Epithelial cell of prostate (primary cell): ENCODE results near the gene RASGRP3.

Experiments used
- DNase-seq: peaks from one replicate; pipeline ENCODE4 v3.0.0-alpha.2; 2011; ENCODE audit warnings: low read depth, low spot score
- H3K27ac ChIP-seq: fragments of 450-650 bp; 2 replicates; pipeline ENCODE4 v1.5.1; 2017; ENCODE audit warnings: mild to moderate bottlenecking

Gene RASGRP3

DNA sequence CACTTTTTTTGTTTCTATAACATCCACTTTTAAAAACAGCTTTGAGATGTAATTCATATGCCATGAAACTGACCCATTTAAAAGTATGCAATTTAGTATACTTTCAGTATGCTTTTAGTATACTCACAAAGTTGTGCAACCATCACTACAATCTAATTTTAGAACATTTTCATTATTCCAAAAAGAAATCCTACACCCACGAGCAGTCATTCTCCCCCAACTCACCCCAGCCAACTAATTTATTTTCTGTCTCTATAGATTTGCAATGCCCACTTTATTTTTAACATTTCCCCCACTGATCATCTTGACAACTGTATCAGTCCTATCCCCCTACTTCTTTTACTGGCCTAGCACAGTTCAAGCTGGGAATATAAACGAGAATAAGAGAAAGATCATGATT lies 83.6 kb downstream of the RASGRP3 start:
- H3K27ac ChIP-seq, result no peak overlapping the region
- DNase-seq, result no peak

GRCh38 chr2:33561872-33562271 lies 85.4 kb downstream of the RASGRP3 start:
- H3K27ac ChIP-seq, result no peak overlapping the region
- no peak for DNase-seq

GRCh38 chr2:33570681-33571080 lies 94.2 kb downstream of the RASGRP3 start:
- H3K27ac ChIP-seq, result no peak overlapping the region
- no peak for DNase-seq

DNA sequence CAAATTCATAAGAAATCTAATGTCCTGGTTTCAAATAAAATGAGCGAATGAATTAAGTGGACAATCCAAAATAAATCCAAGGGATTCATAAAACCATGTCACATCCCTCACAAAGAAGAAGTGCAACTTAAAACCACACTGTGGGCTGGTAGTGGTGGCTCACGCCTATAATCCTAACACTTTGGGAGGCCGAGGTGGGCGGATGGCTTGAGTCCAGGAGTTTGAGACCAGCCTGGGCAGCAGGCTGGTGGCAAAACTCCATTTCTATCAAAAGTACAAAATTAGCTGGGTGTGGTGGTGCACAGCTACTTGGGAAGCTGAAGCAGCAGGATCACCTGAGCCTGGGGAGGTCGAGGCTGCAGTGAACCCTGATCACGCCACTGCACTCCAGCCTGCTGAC lies 97.2 kb downstream of the RASGRP3 start:
- DNase-seq, result no peak
- H3K27ac ChIP-seq, result no peak overlapping the region

- H3K27ac ChIP-seq, result no peak overlapping the region
- no peak for DNase-seq
Measured at GRCh38 chr2:33577084-33577483, 100.6 kb downstream of the RASGRP3 start.

DNA sequence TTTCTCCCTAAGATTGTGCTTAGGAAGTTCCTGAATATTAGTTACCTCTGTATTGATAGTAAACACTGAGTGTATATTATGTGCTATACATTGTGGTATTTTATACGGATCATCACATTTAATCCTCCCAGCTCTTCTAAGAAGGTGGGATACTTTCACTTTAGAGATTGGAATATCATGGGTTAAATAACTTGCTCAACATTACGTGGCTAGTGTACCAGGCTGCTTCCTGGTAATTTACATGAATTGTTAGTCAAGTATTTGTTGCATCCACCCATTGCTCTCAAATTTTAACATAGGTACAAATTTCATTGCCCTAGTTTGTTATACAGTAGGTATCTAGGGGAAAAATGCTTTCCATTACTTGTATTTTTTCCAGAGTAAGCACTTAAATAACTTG lies 101.2 kb downstream of the RASGRP3 start:
- H3K27ac ChIP-seq, result no peak overlapping the region
- DNase-seq, result no peak

GRCh38 chr2:33579227-33579626 lies 102.8 kb downstream of the RASGRP3 start:
- no peak for DNase-seq
- H3K27ac ChIP-seq, result no peak overlapping the region

GRCh38 chr2:33581872-33582271 lies 105.4 kb downstream of the RASGRP3 start:
- DNase-seq, result no peak
- no peak overlapping the region for H3K27ac ChIP-seq

- no peak overlapping the region for H3K27ac ChIP-seq
- DNase-seq, result no peak
Measured at GRCh38 chr2:33583194-33583938, 106.9 kb downstream of the RASGRP3 start.

DNA sequence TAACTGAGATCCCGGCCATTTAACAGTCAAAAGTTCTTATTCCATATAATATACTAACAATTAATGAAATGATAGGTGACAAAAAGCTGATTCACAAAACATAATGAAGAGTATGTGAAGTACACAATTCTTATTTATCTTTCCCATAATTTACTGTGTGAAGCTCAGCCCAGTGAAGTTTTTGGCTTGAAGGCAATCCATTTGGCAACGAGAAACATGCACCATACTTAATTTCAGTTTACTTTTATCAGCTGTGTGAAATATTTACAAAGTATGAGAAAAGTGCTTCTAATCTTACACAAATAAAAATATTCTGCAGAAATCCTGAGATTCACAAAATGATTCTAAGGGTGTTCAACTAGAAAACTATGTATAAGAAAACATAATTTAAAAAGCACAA lies 110.3 kb downstream of the RASGRP3 start:
- DNase-seq, result no peak
- H3K27ac ChIP-seq, result no peak overlapping the region

GRCh38 chr2:33588232-33588631 lies 111.8 kb downstream of the RASGRP3 start:
- no peak for DNase-seq

GRCh38 chr2:33589444-33589843 lies 113.0 kb downstream of the RASGRP3 start:
- DNase-seq, result no peak
- no peak overlapping the region for H3K27ac ChIP-seq

More at GRCh38 chr2:33588232-33588631, 111.8 kb downstream of the RASGRP3 start:
- no peak overlapping the region for H3K27ac ChIP-seq

DNA sequence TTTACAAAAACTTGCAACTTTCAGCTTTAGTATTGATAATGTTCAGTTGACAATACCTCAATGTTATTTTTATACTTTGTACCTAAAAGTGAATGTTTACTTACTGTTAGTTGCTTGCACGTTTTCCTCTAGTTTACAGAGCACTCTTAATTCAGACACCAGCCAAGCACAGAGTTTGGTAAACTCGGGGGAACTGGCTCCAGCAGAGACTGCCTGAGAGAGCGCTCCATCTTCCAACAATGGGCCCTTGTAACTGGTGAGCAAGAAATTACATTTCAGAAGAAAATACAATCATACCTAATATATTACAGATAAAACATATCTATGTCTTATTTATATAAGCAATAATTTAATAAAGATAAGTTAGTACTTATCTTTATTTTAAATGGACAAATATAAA lies 118.9 kb downstream of the RASGRP3 start:
- no peak for DNase-seq
- no peak overlapping the region for H3K27ac ChIP-seq

GRCh38 chr2:33597026-33597425 lies 120.6 kb downstream of the RASGRP3 start:
- DNase-seq, result no peak

DNA sequence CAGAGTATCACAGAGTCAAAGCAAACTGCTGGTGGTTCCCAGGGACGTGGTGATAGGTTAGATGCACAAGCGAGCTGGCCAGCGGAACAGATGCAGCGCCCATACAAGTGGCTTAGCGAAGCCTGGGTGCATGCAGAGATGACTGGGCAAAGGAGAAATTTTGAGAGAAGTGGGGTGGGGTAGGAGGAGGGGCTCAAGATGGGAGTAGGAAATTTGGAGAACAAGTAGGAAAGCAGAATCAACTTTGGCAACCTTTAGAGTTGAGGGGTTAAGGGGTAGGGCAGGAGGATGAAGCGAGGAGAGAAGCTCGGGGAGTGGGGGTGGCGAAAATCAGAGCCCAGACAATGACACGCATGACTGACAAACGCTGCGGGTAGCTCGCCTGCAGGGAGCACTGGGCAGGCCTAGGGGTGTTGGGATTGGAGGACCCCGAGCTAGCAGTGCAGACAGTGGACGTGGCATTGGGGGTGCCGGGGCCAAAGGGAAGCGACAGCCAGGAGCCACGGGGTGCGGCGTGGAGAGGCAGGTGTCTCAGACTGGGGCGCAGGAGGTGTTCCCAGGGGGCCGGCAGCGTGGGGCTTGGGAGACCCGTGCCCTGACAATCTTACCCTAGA lies 122.2 kb downstream of the RASGRP3 start:
- DNase-seq, result no peak
- H3K27ac ChIP-seq, result peak overlapping the region; percentile 40

More at GRCh38 chr2:33597026-33597425, 120.6 kb downstream of the RASGRP3 start:
- H3K27ac ChIP-seq, result no peak overlapping the region

DNA sequence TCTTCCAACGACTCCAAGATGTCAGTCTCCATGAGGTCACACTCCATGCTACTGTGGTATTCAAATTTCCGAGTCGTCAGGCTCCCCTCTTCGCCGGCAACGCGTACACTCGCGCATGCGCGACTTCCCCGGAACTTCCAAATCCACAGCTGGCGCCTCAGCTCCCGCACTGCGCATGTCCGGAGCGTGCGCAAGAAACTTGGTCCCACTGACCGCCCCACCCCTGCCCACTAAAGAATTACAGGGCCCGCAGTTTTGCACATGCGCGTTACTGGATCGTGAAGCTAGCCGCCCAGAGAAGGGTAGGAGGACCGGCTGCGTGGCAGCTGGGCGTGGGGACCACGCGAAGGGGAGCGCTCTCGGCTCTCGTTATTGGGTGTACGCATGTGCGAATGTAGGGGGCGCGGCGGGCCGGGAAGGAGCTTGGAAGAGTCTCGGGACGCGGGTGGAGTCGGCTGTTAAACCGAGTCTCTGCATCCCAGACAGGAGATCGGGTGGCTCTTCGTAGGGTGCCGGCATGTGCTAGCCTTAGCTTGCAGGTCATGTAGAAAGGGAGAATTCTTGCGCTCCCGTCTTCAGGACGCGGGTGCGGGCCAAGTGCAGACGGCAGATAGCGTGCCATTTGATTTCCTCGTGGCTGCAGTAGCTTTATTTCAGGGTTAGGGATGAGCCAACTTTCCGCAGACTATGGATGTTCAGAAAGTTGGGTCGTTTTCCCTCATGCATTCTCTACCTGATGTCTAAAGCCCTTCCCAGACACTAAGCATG lies 122.9 kb downstream of the RASGRP3 start, which contains the start of gene FAM98A:
TSS of gene FAM98A (minus strand) at position 125 of the 768 bp plus-strand sequence. CDS start at position 47, 78 bp downstream.
- DNase-seq, result peak; percentile 85

GRCh38 chr2:33599943-33600192 lies 123.4 kb downstream of the RASGRP3 start:
- H3K27ac ChIP-seq, result peak overlapping the region; percentile 40
- no peak for DNase-seq

More for the DNA sequence above, 122.9 kb downstream of the RASGRP3 start, which contains the start of gene FAM98A:
- peak within 1 kb of the TSS; percentile 40 for H3K27ac ChIP-seq

DNA sequence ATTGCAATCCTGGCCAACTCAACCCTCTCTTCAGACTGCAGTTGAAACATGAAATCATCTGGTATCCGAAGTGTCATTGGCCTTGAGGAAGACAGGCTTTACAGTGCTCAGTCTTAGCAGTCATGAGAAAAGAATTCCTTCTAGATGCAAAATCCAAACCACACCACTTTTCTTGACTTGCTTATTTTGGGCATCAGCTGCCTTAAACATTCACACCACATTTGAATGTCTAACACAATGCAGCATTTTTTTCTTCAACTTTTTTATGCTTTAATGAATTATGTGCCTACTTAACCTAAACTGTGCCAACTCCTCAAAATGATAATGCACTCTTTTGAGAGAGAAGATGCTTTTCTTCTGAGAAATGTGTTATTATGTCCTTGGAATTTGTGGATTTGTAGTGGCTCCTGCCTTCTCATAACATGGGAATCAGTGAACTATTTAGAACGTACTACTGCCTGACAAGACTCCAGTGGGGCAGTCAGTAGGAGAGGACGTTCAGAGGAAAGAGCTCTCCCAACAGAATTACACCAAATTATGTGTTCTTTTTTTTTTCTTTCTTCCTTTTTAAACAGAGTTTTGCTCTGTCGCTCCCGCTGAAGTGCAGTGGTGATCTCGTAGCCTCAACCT lies 125.9 kb downstream of the RASGRP3 start:
- H3K27ac ChIP-seq, result no peak overlapping the region
- no peak for DNase-seq

DNA sequence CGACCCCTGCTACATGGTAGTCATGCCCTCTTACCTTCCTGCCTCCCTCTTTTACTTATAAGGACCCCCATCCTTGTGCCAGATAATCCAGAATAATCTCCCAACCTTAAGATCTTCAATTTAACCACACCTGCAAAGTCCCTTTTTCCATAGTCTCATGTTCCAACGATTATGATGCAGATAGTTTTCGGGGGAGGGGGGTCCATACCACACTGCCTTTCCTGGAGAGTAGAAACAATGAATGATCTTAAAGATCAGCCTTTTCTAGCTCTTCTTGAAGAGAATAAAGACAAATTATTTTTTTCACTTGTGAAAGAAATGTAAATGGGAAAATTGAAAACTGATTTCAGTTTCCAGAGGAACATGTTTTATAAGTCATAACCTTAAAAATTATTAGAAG lies 127.0 kb downstream of the RASGRP3 start:
- DNase-seq, result no peak

DNA sequence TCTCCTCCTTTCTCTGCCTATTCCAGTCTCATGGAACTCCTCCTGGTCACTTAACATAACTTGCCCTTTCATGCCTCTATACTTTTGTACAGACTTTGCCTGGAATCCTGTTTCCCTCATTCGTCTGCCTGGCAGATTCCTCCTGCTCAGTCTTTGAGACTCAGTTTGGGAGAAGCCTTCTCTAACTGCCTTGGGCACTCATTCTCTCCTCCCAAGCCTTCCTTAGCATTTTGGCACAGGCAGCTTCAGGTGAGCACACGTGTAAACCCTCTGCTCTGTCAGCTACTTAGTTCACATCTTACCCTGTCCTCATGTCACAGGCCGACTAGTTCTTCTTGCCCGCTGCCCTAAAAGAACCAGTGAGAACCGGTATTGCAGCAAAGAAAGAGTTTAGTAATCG lies 128.6 kb downstream of the RASGRP3 start:
- no peak for DNase-seq
- no peak overlapping the region for H3K27ac ChIP-seq

More for the DNA sequence above, 127.0 kb downstream of the RASGRP3 start:
- no peak overlapping the region for H3K27ac ChIP-seq

DNA sequence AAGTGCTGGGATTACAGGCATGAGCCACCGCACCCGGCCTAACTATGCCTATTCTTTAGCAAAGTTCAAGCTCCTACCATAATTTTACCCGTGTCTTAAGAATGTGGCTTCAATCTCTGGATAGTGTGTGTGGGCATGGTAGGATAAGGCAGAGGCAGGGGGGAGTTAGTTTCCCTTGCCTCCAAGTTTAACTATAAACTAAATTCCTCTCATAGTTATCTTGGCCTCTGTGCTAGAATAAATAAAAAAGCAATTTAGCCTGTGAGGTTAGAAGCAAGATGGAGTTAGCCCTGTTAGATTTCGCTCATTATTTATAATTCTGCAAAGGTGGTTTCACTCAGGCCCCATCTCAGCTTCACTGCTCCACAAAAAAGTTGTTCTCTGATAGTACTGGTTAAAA lies 129.7 kb downstream of the RASGRP3 start:
- no peak for DNase-seq
- H3K27ac ChIP-seq, result no peak overlapping the region
